IMR-90 (cell line): ENCODE data around the gene FARP1. TPM values are rescaled to one million over a fixed set of nuclear protein-coding genes. Genes with fewer than 3 reads are reported as not detected.

Experiments used
- ATAC-seq: fragments of 200-7000 bp; cut with Tn5 transposase; 2 replicates; pipeline ENCODE4 v1.9.1; 2020; ENCODE audit warnings: low read depth, mild to moderate bottlenecking, moderate library complexity
- BruUV-seq: library from RNA; stranded (reverse); fragments of 400-500 nt; replicated peaks from 2 replicates; lab custom pipeline; 2021; lab: Mats Ljungman, UMichigan
- CTCF ChIA-PET: fragments of 300-600 bp; formaldehyde crosslinking; extraction: SDS; loops from one replicate; lab custom pipeline; 2021; ENCODE audit warnings: antibody characterized with exemption; lab: Yijun Ruan, JAX
- POLR2A ChIA-PET: fragments of 300-600 bp; sonication (Branson Sonifier 250); formaldehyde crosslinking; loops from one replicate; lab custom pipeline; 2022; ENCODE audit warnings: antibody characterized with exemption; ENCODE audit not compliant: unreplicated experiment; lab: Charles Lee
- DNase-seq: peaks from one replicate; pipeline ENCODE4 v3.0.0; 2013
- H2AFZ ChIP-seq: replicated peaks from 2 replicates; pipeline ENCODE3; 2013; ENCODE audit warnings: low read length, mild to moderate bottlenecking; ENCODE audit not compliant: poor library complexity
- H2AK5ac ChIP-seq: 2 replicates; pipeline ENCODE4 v1.6.1; 2013; ENCODE audit warnings: low read depth, low read length, inconsistent platforms
- H2AK9ac ChIP-seq: replicated peaks from 2 replicates; pipeline ENCODE3; 2013; ENCODE audit warnings: mild to moderate bottlenecking, low read depth, low read length, moderate library complexity; ENCODE audit not compliant: poor library complexity
- H2BK120ac ChIP-seq: 2 replicates; pipeline ENCODE4 v1.6.1; 2013; ENCODE audit warnings: low read depth, low read length, inconsistent platforms
- H2BK15ac ChIP-seq: 3 replicates; pipeline ENCODE4 v1.6.1; 2013; ENCODE audit warnings: low read depth, low read length, inconsistent platforms
- H2BK20ac ChIP-seq: 2 replicates; pipeline ENCODE4 v1.6.1; 2013; ENCODE audit warnings: low read depth, mild to moderate bottlenecking, inconsistent platforms, low read length, moderate library complexity
- H2BK5ac ChIP-seq: 2 replicates; pipeline ENCODE4 v1.6.1; 2013; ENCODE audit warnings: mild to moderate bottlenecking, low read depth, low read length, inconsistent platforms; ENCODE audit not compliant: poor library complexity, severe bottlenecking
- H3K14ac ChIP-seq: replicated peaks from 2 replicates; pipeline ENCODE4 v1.6.1; 2013; ENCODE audit warnings: low read depth, low read length, inconsistent platforms
- H3K18ac ChIP-seq: 2 replicates; pipeline ENCODE4 v1.6.1; 2013; ENCODE audit warnings: low read depth, low read length, control low read depth
- H3K23ac ChIP-seq: 2 replicates; pipeline ENCODE4 v1.6.1; 2013; ENCODE audit warnings: low read depth, low read length, inconsistent platforms
- H3K27ac ChIP-seq: 2 replicates; pipeline ENCODE4 v1.5.1; 2013; ENCODE audit warnings: mild to moderate bottlenecking, control low read depth, low read length; ENCODE audit not compliant: insufficient read depth
- H3K27me3 ChIP-seq: 2 replicates; pipeline ENCODE4 v1.6.1; 2013; ENCODE audit warnings: low read length; ENCODE audit not compliant: control insufficient read depth, insufficient read depth
- H3K36me3 ChIP-seq: 2 replicates; pipeline ENCODE4 v1.6.1; 2013; ENCODE audit warnings: low read length, mixed read lengths; ENCODE audit not compliant: control insufficient read depth, insufficient read depth
- H3K4ac ChIP-seq: 2 replicates; pipeline ENCODE4 v1.6.1; 2013; ENCODE audit warnings: low read depth, low read length, inconsistent platforms
- H3K4me1 ChIP-seq: 2 replicates; pipeline ENCODE4 v1.6.1; 2013; ENCODE audit warnings: low read length, mixed read lengths; ENCODE audit not compliant: control insufficient read depth, insufficient read depth
- H3K4me2 ChIP-seq: 2 replicates; pipeline ENCODE4 v1.6.1; 2013; ENCODE audit warnings: low read depth, mild to moderate bottlenecking, control low read depth, low read length, moderate library complexity
- H3K4me3 ChIP-seq: 2 replicates; pipeline ENCODE4 v1.5.1; 2013; ENCODE audit warnings: low read depth, mild to moderate bottlenecking, control low read depth, low read length, moderate library complexity; ENCODE audit not compliant: insufficient read depth
- H3K56ac ChIP-seq: 2 replicates; pipeline ENCODE4 v1.6.1; 2013; ENCODE audit warnings: low read length, inconsistent platforms; ENCODE audit not compliant: insufficient read depth; ENCODE audit errors: extremely low read depth
- H3K79me1 ChIP-seq, 2 experiments: 2 replicates each; pipeline ENCODE4 v1.6.1; 2013; ENCODE audit warnings: low read length in 2 of 2, inconsistent platforms in 1 of 2, low read depth in 1 of 2
- H3K9ac ChIP-seq: 2 replicates; pipeline ENCODE4 v1.6.1; 2013; ENCODE audit warnings: low read depth, low read length, control low read depth
- H3K9me1 ChIP-seq: 2 replicates; pipeline ENCODE4 v1.6.1; 2013; ENCODE audit warnings: low read length, inconsistent platforms; ENCODE audit not compliant: insufficient read depth
- H3K9me3 ChIP-seq: 2 replicates; pipeline ENCODE4 v1.6.1; 2013; ENCODE audit warnings: low read length; ENCODE audit not compliant: control insufficient read depth, insufficient read depth
- H4K20me1 ChIP-seq: 2 replicates; pipeline ENCODE4 v1.6.1; 2013; ENCODE audit warnings: low read length, inconsistent platforms; ENCODE audit not compliant: insufficient read depth
- H4K5ac ChIP-seq: 2 replicates; pipeline ENCODE4 v1.6.1; 2013; ENCODE audit warnings: mild to moderate bottlenecking, low read depth, low read length, control low read depth
- H4K8ac ChIP-seq, 2 experiments: 2 replicates each; pipeline ENCODE4 v1.6.1; 2013; ENCODE audit warnings: low read depth in 2 of 2, low read length in 2 of 2, control low read depth in 1 of 2, inconsistent platforms in 1 of 2
- H4K91ac ChIP-seq: 2 replicates; pipeline ENCODE4 v1.6.1; 2013; ENCODE audit warnings: low read depth, low read length, inconsistent platforms; ENCODE audit not compliant: insufficient read depth
- POLR2A ChIP-seq: IDR thresholded peaks from 2 replicates; pipeline ENCODE4 v1.6.1; 2012; ENCODE audit warnings: mild to moderate bottlenecking, low read depth, low read length
- RAD21 ChIP-seq: IDR thresholded peaks from 2 replicates; pipeline ENCODE4 v1.6.1; 2012; ENCODE audit warnings: low read length, improper control_type of control experiment
- WGBS, 2 experiments: methylation state at CpG; one replicate each; pipeline versions ENCODE4 v1.1.5 to v1.1.7; 2013; ENCODE audit warnings: missing lambda C conversion rate in 2 of 2; ENCODE audit not compliant: insufficient read length in 1 of 2; ENCODE audit errors: extremely low coverage in 2 of 2; 5-methylcytosine and 5-hydroxymethylcytosine counted together
- dilution Hi-C: fragments of 300-500 bp; cut with HindIII; formaldehyde crosslinking; loops from one replicate; pipeline ENCODE4 v1.14.3; 2018; ENCODE audit warnings: low sequenced_read_pairs; ENCODE audit not compliant: unreplicated experiment
- in situ Hi-C: fragments of 300-500 bp; cut with MboI; formaldehyde crosslinking; loops from 3 replicates; pipeline ENCODE4 v1.14.3; 2019; ENCODE audit warnings: low sequenced_read_pairs, inconsistent platforms, mixed read lengths
- intact Hi-C: fragments of 100-400 bp; cut with micrococcal nuclease; formaldehyde crosslinking; loops from 2 replicates; pipeline ENCODE4 v1.10.0; 2022
- polyA plus RNA-seq, 3 experiments: library from polyadenylated mRNA; depleted of rRNA; stranded (reverse); fragments of >200 nt; gene quantifications; 2 replicates each; pipeline ENCODE4 v1.2.3, GENCODE V29; 2012; ENCODE audit warnings: low replicate concordance in 1 of 3
- total RNA-seq: library from RNA; depleted of rRNA; stranded (reverse); fragments of >200 nt; gene quantifications from 2 replicates; pipeline ENCODE4 v1.2.3, GENCODE V29; 2012

Gene FARP1
- total and polyA plus RNA-seq, 2 of the 4 experiments (the other 2 are of a cell fraction), result 39.6 to 57.0 TPM

GRCh38 chr13:98343461-98343860 is 200.6 kb downstream of the FARP1 start:
- no peak overlapping the region for H2AFZ ChIP-seq
- peaks cover 3% of the 10 kb centered on the region; the same call in 1 of the 2 replicates for H3K4me1 ChIP-seq
- ChIA-PET CTCF (no interaction called here), POLR2A (no interaction called here)
- H3K4me3 ChIP-seq, result no peak overlapping the region
- no peak for ATAC-seq
- H3K18ac ChIP-seq, result no peak overlapping the region
- H2BK20ac ChIP-seq, result no peak overlapping the region
- H4K8ac ChIP-seq, result no peak overlapping the region
- no peak overlapping the region for H2BK120ac ChIP-seq
- H2BK15ac ChIP-seq, result no peak overlapping the region
- TF ChIP-seq RAD21 (no peak), POLR2A (no peak)
- H3K27ac ChIP-seq, result no peak overlapping the region
- no peak overlapping the region for H3K9ac ChIP-seq
- peaks cover 40% of the 10 kb centered on the region for H4K20me1 ChIP-seq
- H3K79me1 ChIP-seq, result peaks cover 51 to 89% of the 10 kb centered on the region in 2 experiments
- no peak for DNase-seq
- intact Hi-C loops, result no loop called here
- no peak overlapping the region for H3K14ac ChIP-seq
- no peak overlapping the region for H3K23ac ChIP-seq
- peaks cover 25% of the 10 kb centered on the region for H3K9me1 ChIP-seq
- H2BK5ac ChIP-seq, result no peak overlapping the region
- H3K9me3 ChIP-seq, result no peaks in the 10 kb centered on the region
- no peak overlapping the region for H4K91ac ChIP-seq
- WGBS, 2 experiments, result 82% methylated on average over 2 of the region's 10 CpGs; no CpG with 5 or more reads in 1 of the 2 experiments
- no peak overlapping the region for H2AK5ac ChIP-seq
- in situ Hi-C loops, result no loop called here
- no peak overlapping the region for H3K56ac ChIP-seq
- dilution Hi-C loops, result no loop called here
- H3K4me2 ChIP-seq, result no peak overlapping the region
- peak overlapping the region; percentile 13 for H2AK9ac ChIP-seq
- H3K36me3 ChIP-seq, result peaks cover 28% of the 10 kb centered on the region
- H3K4ac ChIP-seq, result no peak overlapping the region
- H4K5ac ChIP-seq, result no peak overlapping the region
- BruUV-seq, result no TSS peak
- no peaks in the 10 kb centered on the region for H3K27me3 ChIP-seq
